PC-3 (cell line): ENCODE data around the gene THTPA.

Source experiments
- EZH2 ChIP-seq: fragments of 300-600 bp; sonication (generic); IDR thresholded peaks from one replicate; pipeline ENCODE4 v1.6.1; 2017; ENCODE audit warnings: antibody characterized with exemption, mild to moderate bottlenecking, low read length; ENCODE audit not compliant: unreplicated experiment
- TF ChIP-seq, protein P1 (sequence below): fragments of 300-600 bp; sonication (generic); conservative IDR thresholded peaks from 2 replicates; pipeline ENCODE4 v1.5.1; 2017; ENCODE audit warnings: antibody characterized with exemption, low read depth, mild to moderate bottlenecking, low read length

DNA sequence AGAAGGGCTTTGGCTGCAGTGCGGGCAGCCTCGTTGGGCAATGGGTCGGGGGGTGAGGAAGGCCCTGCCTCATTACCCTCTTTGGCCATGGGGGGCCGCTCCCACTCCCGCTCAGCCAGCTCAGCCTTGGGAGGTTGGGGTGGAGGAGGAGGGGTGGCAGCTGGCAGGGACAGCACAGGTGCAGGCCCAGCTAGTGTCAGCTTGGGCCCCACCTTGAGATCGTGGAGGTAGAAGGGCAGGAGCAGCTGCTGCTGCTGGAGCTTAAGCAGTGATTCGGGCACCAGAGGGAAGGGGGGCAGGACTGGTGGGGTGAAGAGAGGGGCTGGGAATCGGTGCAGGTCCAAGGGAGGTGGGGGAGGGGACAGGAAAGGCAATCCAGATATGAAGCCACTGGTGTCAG lies 30.5 kb upstream of the THTPA start:
- TF ChIP-seq, protein P1, sequence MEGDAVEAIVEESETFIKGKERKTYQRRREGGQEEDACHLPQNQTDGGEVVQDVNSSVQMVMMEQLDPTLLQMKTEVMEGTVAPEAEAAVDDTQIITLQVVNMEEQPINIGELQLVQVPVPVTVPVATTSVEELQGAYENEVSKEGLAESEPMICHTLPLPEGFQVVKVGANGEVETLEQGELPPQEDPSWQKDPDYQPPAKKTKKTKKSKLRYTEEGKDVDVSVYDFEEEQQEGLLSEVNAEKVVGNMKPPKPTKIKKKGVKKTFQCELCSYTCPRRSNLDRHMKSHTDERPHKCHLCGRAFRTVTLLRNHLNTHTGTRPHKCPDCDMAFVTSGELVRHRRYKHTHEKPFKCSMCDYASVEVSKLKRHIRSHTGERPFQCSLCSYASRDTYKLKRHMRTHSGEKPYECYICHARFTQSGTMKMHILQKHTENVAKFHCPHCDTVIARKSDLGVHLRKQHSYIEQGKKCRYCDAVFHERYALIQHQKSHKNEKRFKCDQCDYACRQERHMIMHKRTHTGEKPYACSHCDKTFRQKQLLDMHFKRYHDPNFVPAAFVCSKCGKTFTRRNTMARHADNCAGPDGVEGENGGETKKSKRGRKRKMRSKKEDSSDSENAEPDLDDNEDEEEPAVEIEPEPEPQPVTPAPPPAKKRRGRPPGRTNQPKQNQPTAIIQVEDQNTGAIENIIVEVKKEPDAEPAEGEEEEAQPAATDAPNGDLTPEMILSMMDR, result no peak
- no peak for TF ChIP-seq EZH2
